GM23338 (cell line): ENCODE data around the gene MOK. TPM values are rescaled to one million over a fixed set of nuclear protein-coding genes. Genes with fewer than 3 reads are reported as not detected.

Source experiments
- ATAC-seq: fragments of 200-7000 bp; cut with Tn5 transposase; 3 replicates; pipeline ENCODE4 v1.9.1; 2020
- DNase-seq: peaks from one replicate; pipeline ENCODE4 v3.0.0-alpha.2; 2015; ENCODE audit warnings: low spot score
- H2AFZ ChIP-seq: fragments of 200-600 bp; sonication (generic); 2 replicates; pipeline ENCODE4 v1.8.0; 2016; ENCODE audit warnings: antibody characterized with exemption, mild to moderate bottlenecking, moderate library complexity
- H3F3A ChIP-seq: fragments of 200-600 bp; sonication (generic); replicated peaks from 2 replicates; pipeline ENCODE4 v1.8.0; 2017; ENCODE audit warnings: antibody characterized with exemption, mixed run types, low read depth
- H3K27ac ChIP-seq: fragments of 200-600 bp; sonication (generic); 2 replicates; pipeline ENCODE4 v1.6.1; 2016; ENCODE audit warnings: low read depth
- H3K27me3 ChIP-seq: fragments of 200-600 bp; sonication (generic); 2 replicates; pipeline ENCODE4 v1.8.0; 2016; ENCODE audit warnings: mild to moderate bottlenecking, mixed run types, moderate library complexity; ENCODE audit not compliant: insufficient read depth
- H3K36me3 ChIP-seq: fragments of 200-600 bp; sonication (generic); 2 replicates; pipeline ENCODE4 v1.8.0; 2016; ENCODE audit warnings: mild to moderate bottlenecking; ENCODE audit not compliant: insufficient read depth
- H3K4me1 ChIP-seq: fragments of 200-600 bp; sonication (generic); 2 replicates; pipeline ENCODE4 v1.8.0; 2016; ENCODE audit warnings: mild to moderate bottlenecking, moderate library complexity; ENCODE audit not compliant: insufficient read depth
- H3K4me2 ChIP-seq: fragments of 200-600 bp; sonication (generic); 2 replicates; pipeline ENCODE4 v1.7.1; 2017; ENCODE audit warnings: mixed run types
- H3K4me3 ChIP-seq: fragments of 200-600 bp; sonication (generic); 2 replicates; pipeline ENCODE4 v1.6.1; 2016; ENCODE audit warnings: mixed run types
- H3K79me2 ChIP-seq: fragments of 200-600 bp; sonication (generic); replicated peaks from 2 replicates; pipeline ENCODE4 v1.8.0; 2017; ENCODE audit warnings: mild to moderate bottlenecking; ENCODE audit not compliant: insufficient read depth
- H3K9me2 ChIP-seq: fragments of 200-600 bp; sonication (generic); 2 replicates; pipeline ENCODE4 v1.8.0; 2017; ENCODE audit not compliant: insufficient read depth
- H4K20me1 ChIP-seq: fragments of 200-600 bp; sonication (generic); replicated peaks from 2 replicates; pipeline ENCODE4 v1.8.0; 2017; ENCODE audit warnings: mild to moderate bottlenecking; ENCODE audit not compliant: insufficient read depth
- H3K27ac Mint-ChIP-seq: 2 replicates; pipeline ENCODE4 v1.8.0; 2020; ENCODE audit warnings: inconsistent platforms, mild to moderate bottlenecking, moderate library complexity, mixed read lengths
- H3K27me3 Mint-ChIP-seq: 3 replicates; pipeline ENCODE4 v1.8.0; 2022; ENCODE audit warnings: low read depth, mild to moderate bottlenecking, moderate library complexity, mixed read lengths, inconsistent platforms; ENCODE audit not compliant: insufficient read depth, poor library complexity
- H3K36me3 Mint-ChIP-seq: 3 replicates; pipeline ENCODE4 v1.8.0; 2021; ENCODE audit warnings: low read depth, mild to moderate bottlenecking, inconsistent platforms, moderate library complexity, mixed read lengths
- H3K4me1 Mint-ChIP-seq: 3 replicates; pipeline ENCODE4 v1.8.0; 2020; ENCODE audit warnings: mild to moderate bottlenecking, inconsistent platforms, mixed read lengths
- H3K4me3 Mint-ChIP-seq: 3 replicates; pipeline ENCODE4 v1.8.0; 2021; ENCODE audit warnings: moderate library complexity, mild to moderate bottlenecking, inconsistent platforms, mixed read lengths
- H3K9me3 Mint-ChIP-seq: 3 replicates; pipeline ENCODE4 v1.8.0; 2020; ENCODE audit warnings: moderate library complexity, mild to moderate bottlenecking, inconsistent platforms, mixed read lengths
- CREB1 ChIP-seq: fragments of 250-450 bp; sonication (Bioruptor Pico); IDR thresholded peaks from 2 replicates; pipeline ENCODE4 v1.5.0; 2020; ENCODE audit warnings: low read depth, mild to moderate bottlenecking, moderate library complexity
- CTCF ChIP-seq, 2 experiments: fragments of 200-600 bp in 1 of 2; sonication (generic) in 1 of 2; conservative IDR thresholded peaks; 2 replicates each; pipeline versions ENCODE4 v1.5.1 to v1.6.1; 2016 to 2017; ENCODE audit warnings: antibody characterized with exemption in 2 of 2, low read depth in 2 of 2, mild to moderate bottlenecking in 2 of 2, moderate library complexity in 1 of 2
- ETS1 ChIP-seq: IDR thresholded peaks from 2 replicates; pipeline ENCODE4 v1.6.1; 2016; ENCODE audit warnings: antibody characterized with exemption
- EZH2 ChIP-seq: fragments of 200-600 bp; sonication (generic); IDR thresholded peaks from one replicate; pipeline ENCODE4 v1.8.0; 2017; ENCODE audit warnings: antibody characterized with exemption, mild to moderate bottlenecking, low read depth; ENCODE audit not compliant: unreplicated experiment
- EZH2phosphoT487 ChIP-seq: fragments of 200-600 bp; sonication (generic); IDR thresholded peaks from one replicate; pipeline ENCODE4 v1.8.1; 2018; ENCODE audit warnings: antibody characterized with exemption; ENCODE audit not compliant: unreplicated experiment
- JUNB ChIP-seq: IDR thresholded peaks from one replicate; pipeline ENCODE4 v1.6.1; 2016; ENCODE audit warnings: antibody characterized with exemption; ENCODE audit not compliant: unreplicated experiment
- NANOG ChIP-seq: IDR thresholded peaks from 2 replicates; pipeline ENCODE4 v1.6.1; 2016; ENCODE audit warnings: antibody characterized with exemption, borderline replicate concordance
- POLR2AphosphoS5 ChIP-seq: IDR thresholded peaks from 2 replicates; pipeline ENCODE4 v1.6.1; 2016; ENCODE audit warnings: antibody characterized with exemption, low read depth
- REST ChIP-seq: IDR thresholded peaks from one replicate; pipeline ENCODE4 v1.6.1; 2018; ENCODE audit warnings: antibody characterized with exemption; ENCODE audit not compliant: unreplicated experiment
- STAT1 ChIP-seq: IDR thresholded peaks from one replicate; pipeline ENCODE4 v1.6.1; 2016; ENCODE audit warnings: antibody characterized with exemption; ENCODE audit not compliant: unreplicated experiment
- ZNF114 ChIP-seq: fragments of 250-450 bp; sonication (Bioruptor Pico); IDR thresholded peaks from 2 replicates; pipeline ENCODE4 v1.5.0; 2020; ENCODE audit warnings: mild to moderate bottlenecking, moderate library complexity
- ZNF331 ChIP-seq: fragments of 250-450 bp; sonication (Bioruptor Pico); IDR thresholded peaks from 2 replicates; pipeline ENCODE4 v1.5.0; 2020; ENCODE audit warnings: low read depth, mild to moderate bottlenecking, moderate library complexity
- ZNF462 ChIP-seq: fragments of 250-450 bp; sonication (Bioruptor Pico); IDR thresholded peaks from 2 replicates; pipeline ENCODE4 v1.5.0; 2020; ENCODE audit warnings: mild to moderate bottlenecking, moderate library complexity
- polyA plus RNA-seq: library from polyadenylated mRNA; unstranded; fragments of >200 nt; fragmentation: Nextera tagmentation; extraction: Ambion mirVana; gene quantifications from 2 replicates; pipeline ENCODE4 v1.2.1, GENCODE V29; 2016
- total RNA-seq: library from RNA; depleted of rRNA; stranded (reverse); fragments of >200 nt; shearing (Covaris generic); gene quantifications from 2 replicates; pipeline ENCODE4 v1.2.3, GENCODE V29; 2014

The MOK gene
- total and polyA plus RNA-seq, 2 experiments from 2014 or later = 3.1 TPM

- H3K9me3 Mint-ChIP-seq = peaks cover 9% of the 10 kb centered on the region; the same call in 2 of the 3 replicates
Observed at GRCh38 chr14:102272392-102272791, 32.6 kb downstream of the MOK start.

More at GRCh38 chr14:102272392-102272791, 32.6 kb downstream of the MOK start:
- H3K4me3 Mint-ChIP-seq = no peak overlapping the region
- H3K4me1 Mint-ChIP-seq = no peaks in the 10 kb centered on the region
- H4K20me1 ChIP-seq = no peaks in the 10 kb centered on the region
- no peaks in the 10 kb centered on the region for H3K27me3 Mint-ChIP-seq
- H3K79me2 ChIP-seq = no peaks in the 10 kb centered on the region
- no peaks in the 10 kb centered on the region for H3K27me3 ChIP-seq
- H3K9me2 ChIP-seq = no peaks in the 10 kb centered on the region
- no peaks in the 10 kb centered on the region for H3K36me3 Mint-ChIP-seq
- H3K4me1 ChIP-seq = no peaks in the 10 kb centered on the region
- H3F3A ChIP-seq = no peaks in the 10 kb centered on the region
- no peak overlapping the region for H3K4me3 ChIP-seq
- no peak overlapping the region for H3K27ac Mint-ChIP-seq
- TF ChIP-seq ZNF462 (no peak), JUNB (no peak), ZNF331 (CRISPR knock-in tag) (no peak), STAT1 (no peak), REST (no peak), CTCF (conservative IDR thresholded peaks at IDR 0.05; ENCODE audit: low read depth in 2 of 2) (no peak), NANOG (no peak), EZH2phosphoT487 (no peak), CREB1 (CRISPR knock-in tag) (no peak), EZH2 (no peak), ZNF114 (no peak), POLR2AphosphoS5 (no peak), ETS1 (no peak)
- no peak for DNase-seq
- no peak overlapping the region for H3K27ac ChIP-seq
- no peak overlapping the region for H3K4me2 ChIP-seq
- no peaks in the 10 kb centered on the region for H3K36me3 ChIP-seq
- no peak overlapping the region for H2AFZ ChIP-seq
- ATAC-seq = no peak
